Stimulated activated CD8-positive, alpha-beta memory T cell treated with anti-CD3 and anti-CD28 coated beads, Interleukin-4, amount 100 ng/mL, for 4 hours (primary cell): ENCODE results near the gene SLC25A45.
"Not testable (repeated sequence)": the region's sequence is repeated elsewhere in the genome, so short reads cannot be mapped to it uniquely, and the experiment has no call there.

Source experiments
- DNase-seq, 2 donors: peaks; one replicate each; pipeline ENCODE4 v3.0.0-alpha.2; 2020; ENCODE audit warnings: low read depth in 2 of 2, low spot score in 1 of 2

The SLC25A45 gene

DNA sequence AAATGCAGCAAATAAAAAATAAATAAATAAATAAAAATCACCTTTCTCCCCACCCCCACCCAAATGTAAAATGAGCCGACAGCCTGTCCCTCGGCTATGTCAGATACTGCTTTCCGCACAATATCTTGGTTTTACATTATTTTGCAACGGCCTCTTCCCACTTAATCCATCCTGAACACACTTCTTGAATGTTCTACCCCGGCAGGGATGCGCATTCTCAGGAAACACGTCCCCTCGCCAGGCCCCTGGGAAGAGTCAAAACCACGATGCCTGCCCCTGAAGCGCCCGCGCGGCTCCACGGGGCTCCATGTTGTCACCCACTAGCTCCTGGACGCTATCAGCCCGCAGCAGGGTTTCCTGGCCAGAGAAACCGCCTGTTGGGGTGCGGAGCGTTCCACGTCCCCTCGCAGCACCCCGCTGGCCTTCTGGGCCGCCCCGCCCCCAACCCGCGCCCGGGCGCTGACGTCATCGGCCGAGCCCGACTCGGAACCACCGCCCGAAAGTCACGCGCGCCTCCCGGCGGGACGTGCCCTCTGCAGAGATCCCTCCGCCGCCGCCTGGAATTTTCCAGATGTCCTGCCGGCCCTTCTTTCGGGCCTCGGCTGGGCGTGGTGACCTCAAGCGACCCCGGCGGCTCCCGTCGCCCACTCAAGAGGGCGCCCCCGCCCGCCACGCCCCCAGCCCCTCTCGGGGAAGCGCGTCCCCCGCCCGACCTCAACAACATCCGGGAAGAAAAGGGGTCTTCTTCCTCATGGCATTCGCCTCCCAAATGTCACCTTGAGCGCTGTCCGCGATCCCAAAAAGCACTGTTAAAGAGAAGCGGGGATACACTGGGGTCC, 39.6 kb upstream of the SLC25A45 start:
- peak; percentile 82 to 88 for DNase-seq

- DNase-seq, result peak; percentile 75 to 84
Observed at GRCh38 chr11:65420979-65421793, 38.7 kb upstream of the SLC25A45 start.

DNA sequence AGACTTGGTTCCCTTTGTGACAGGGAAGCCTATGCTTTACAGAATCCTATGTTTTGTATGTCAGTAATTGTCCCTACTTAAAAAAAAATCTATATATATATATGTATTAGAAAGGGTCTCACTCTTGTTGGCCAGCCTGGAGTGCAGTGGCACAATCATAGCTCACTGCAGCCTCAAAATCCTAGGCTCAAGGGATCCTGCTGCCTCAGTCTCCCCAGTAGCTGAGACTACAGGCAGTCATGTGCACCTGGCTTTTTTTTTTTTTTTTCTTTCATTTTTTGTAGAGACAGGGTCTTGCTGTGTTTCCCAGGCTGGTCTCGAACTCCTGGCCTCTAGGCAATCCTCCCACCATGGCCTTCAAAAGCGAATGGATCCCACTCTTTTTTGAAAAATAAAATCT, 38.1 kb upstream of the SLC25A45 start:
- no peak for DNase-seq

GRCh38 chr11:65419772-65420481, 37.5 kb upstream of the SLC25A45 start:
- DNase-seq, result peak in 1 of 2 donors; percentile 24

DNA sequence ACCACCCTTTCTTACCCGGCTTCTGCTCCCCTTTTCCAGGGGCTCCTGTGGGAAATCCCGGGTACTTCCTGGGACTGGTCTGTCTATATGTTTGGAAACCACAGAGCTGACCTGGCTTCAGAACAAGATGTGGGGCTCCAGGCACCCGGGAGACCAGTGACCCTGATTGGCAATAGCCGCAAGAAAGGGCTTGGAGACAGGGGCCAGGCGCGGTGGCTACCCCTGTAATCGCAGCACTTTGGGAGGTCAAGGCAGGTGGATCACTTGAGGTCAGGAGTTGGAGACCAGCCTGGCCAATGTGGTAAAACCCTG, 37.0 kb upstream of the SLC25A45 start:
- DNase-seq, result no peak

DNA sequence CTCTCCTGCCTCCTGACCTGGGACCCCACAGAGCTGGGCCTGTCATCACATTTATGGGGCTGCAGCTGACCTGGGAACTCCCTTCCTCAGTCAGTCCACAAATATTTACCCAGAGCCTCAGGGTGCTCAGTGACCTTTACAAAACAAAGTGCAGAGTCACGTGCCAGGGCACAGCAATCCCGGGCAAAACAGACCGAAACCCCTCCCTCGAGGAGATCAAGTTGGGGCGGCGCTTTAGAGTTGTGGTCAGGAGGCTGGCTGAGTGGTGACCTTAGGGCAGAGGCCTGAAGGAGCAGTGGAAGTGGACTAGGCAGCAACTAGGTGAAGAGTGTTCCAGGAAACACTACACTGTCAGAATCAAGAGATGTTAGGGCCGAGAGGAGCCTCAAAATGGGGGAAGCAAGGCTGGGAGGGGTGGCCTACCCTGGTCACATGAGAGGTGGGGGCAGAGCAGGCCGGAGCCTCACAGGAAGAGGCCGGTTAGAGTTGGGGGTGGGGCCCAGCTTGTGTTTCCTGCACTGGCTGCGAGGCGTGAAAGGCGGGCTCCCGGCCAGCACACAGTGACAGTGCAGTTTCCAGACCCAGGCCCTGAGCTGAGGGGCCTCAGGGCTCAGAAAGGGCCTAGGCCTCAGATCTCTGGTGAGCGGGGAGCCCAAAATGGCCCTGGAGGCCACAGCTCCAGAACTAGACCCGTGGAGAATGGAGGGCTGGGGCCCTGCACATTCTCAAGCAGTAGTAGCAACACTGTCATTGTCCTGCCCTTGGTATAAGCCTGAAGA, 36.4 kb upstream of the SLC25A45 start:
- peak; percentile 53 to 76 for DNase-seq

DNA sequence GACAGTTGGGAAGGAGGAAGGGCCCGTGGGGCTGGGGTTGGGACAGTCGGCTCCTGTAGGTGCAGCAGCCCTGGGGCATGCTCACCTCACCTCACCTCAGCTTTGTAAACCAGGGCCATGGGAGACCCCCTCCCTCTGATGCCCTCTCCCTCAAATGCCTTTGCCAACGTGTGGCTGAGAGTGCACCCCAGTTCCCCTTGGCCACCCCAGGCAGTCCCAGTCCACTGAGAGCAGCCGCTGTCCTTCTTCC, 35.9 kb upstream of the SLC25A45 start:
- DNase-seq, result no peak

DNA sequence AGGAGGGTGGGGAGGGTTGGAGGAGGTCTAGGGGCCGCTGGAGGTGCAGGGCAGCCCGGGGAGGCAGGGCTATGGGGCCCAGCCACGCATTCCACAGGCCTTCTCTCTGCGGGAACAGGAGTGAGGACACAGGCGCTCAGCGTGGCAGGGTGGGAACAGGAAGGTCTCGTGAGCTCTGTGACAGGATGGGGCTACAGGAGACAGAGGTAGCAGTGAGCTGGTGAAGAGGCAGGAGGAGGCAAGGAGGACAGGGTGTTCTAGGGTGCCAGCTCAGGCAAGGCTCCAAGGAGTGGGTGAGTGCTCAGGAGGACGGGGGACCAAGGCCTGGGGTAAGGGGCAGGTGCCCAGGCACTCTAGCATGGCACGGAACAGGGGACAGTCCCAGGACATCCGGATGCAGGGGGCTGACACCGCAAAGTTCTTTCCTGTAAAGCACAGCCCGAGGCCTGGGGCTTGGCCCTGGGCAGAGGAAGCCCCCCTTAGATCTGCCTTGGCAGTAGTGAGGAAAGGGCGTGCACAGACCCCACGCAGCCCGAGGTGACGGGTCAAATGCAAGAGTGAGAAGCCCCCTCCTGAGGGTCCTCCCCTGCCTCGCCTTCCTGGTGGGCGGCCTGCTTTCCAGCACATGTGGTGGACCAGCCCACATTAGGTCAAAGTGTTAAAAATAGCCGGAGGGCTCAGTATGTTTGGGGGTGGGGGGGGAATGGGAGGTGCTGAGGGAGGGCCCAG, 35.4 kb upstream of the SLC25A45 start:
- DNase-seq, result no peak

DNA sequence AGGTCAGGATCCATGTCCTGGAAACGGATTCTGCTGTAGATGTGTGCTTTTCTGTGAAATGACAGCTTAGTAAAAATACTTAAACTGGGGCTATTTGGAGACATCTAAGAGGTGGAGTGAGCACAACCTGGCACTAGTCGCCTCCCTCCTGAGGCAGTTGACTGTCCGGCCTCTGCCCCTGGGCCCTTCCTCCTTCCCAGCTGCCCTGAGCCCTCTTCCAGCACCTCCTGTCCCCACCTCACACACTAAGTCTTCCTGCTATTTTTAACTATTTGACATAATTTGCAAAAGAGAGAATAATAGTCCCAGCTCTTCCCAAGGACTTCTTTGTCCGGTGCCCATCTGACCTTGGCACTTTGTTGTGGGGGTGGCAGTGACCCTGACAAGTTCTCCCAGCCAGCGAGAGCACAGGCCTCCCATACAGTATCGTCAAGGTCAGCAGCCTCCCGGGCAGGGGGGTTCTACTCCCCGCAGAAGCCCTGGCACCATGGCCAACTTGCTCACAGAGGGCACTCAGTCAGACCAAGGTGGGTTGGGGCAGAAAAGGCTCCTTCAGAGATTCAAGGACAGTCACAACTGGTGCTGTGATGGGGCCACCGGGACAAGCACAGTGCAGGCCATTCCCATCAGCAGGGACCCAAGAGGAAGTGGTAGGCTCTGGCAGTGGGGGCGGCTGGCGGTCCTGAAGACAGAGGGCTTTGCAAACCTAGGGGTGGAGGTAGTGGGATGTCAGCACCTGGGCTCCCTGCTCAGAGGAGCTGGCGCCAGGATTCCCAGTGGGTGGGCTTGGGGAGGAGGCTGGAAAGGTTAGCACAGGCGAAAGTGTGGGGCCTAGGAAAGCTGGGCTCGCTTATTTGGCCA, 34.6 kb upstream of the SLC25A45 start:
- DNase-seq, result no peak

GRCh38 chr11:65416341-65416824, 33.9 kb upstream of the SLC25A45 start:
- DNase-seq, result peak; percentile 83 to 85

DNA sequence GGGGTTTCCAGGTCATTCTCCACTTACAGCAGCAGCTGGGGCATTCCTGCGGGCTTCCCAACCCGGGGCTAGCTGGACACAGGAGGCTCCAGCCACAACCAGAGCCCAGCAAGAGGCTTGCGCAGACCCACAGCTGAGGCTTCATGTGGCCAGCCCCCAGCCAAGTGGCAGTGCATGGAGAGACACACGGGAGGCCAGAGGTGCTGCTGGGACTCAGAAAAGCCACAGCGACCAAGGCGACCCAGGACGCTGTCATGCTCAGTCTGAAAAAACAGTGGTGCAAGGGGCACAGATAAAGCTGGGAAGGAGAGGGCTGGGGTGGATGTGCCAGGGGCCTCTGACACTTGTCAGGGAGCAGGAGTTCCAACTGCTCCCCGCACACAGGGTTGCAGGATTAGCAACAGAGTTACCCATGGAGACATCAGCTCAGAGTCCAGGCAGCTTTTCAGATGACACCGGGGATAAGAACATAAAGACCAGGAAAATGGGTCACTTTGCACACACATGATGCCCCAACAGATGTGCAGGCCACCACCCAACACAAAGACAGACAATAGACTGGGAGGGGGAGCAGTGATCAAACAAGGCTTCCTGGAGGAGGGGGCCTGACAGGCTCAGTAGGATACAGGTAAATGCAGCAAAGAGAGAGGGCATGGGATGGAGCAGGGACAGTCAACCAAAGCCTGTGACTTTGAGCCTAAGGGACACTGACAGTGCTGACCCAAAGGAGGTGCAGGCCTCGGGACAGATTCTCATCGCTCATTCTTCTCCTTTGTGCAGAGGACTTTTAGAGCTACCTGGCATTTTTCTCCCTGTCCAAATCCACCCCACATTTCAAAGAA, 33.3 kb upstream of the SLC25A45 start:
- DNase-seq, result no peak

DNA sequence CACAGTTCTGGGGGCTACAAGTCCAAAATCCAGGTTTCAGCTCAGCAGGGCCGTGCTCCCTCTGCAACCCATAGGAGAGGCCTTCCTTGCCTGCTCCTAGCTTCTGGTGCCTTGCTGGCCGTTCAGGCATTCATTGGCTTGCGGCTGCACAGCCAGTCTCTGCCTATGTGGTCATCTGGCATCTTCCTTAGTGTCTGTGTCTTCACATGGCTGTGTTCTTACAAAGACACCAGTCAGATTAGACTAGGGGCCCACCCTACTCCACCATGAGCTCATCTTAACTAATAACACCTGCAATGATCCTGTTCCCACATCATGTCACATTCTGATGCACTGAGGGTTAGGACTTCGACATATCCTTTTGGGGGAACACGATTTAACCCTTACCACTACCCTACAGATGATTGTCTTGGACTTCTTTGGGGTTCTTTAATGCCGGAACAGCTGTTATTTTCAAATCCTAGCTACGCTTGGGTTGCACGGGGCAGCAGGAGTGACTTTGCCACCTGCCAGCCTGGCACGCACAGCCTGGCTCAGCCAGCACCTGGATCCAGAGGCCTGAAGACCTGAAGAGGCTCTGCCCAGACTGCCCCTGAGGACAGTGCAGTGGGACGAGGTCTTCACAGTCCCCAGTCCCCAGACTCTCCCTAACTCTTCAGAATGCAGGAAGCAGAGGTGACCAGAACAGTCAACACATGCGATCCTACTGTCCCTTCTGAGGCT, 32.5 kb upstream of the SLC25A45 start:
- DNase-seq, result no peak

DNA sequence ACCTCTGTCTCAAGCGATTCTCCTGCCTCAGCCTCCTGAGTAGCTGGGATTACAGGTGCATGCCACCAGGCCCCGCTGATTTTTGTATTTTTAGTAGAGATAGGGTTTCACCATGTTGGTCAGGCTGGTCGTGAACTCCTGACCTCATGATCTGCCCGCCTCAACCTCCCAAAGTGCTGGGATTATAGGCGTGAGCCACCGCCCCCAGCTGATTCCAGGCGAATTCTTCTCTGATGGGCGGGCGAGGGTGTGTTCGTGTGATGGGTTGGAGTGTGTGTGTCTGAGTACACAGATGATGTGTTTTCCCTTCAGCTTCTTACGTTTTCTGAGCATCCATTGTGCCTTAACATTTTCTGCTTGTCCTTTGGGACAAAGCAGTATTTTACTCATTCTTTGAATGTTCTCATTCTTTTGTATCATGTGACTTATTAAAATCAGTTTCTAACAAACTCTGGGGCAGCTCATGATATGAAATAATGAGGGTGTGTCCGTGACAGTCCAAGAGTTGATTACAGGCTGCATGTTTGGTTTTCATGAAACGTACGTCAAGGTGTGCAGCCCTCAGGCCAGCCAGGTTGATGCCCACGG, 30.7 kb upstream of the SLC25A45 start:
- DNase-seq, result not testable (repeated sequence)

GRCh38 chr11:65412271-65413076, 30.0 kb upstream of the SLC25A45 start:
- DNase-seq, result no peak

DNA sequence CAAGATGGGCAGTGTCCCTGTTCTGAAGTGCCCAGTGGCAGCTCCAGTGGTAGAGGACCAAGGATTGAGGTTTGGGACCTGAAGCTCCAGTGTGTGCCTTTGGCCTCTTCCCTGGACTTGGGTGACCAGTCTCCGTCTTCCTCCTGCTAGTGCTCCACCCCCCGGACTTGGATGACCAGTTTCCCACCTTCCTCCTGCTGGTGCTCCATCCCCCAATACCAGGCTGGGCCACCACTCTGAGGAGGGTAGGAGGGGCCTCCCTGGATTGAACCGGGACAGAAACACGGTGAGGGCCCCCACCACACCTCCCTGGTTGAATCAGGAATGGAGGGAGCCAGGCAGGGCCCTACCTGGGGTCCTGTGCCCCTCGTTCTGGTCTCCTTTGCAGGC, 29.2 kb upstream of the SLC25A45 start:
- no peak for DNase-seq

DNA sequence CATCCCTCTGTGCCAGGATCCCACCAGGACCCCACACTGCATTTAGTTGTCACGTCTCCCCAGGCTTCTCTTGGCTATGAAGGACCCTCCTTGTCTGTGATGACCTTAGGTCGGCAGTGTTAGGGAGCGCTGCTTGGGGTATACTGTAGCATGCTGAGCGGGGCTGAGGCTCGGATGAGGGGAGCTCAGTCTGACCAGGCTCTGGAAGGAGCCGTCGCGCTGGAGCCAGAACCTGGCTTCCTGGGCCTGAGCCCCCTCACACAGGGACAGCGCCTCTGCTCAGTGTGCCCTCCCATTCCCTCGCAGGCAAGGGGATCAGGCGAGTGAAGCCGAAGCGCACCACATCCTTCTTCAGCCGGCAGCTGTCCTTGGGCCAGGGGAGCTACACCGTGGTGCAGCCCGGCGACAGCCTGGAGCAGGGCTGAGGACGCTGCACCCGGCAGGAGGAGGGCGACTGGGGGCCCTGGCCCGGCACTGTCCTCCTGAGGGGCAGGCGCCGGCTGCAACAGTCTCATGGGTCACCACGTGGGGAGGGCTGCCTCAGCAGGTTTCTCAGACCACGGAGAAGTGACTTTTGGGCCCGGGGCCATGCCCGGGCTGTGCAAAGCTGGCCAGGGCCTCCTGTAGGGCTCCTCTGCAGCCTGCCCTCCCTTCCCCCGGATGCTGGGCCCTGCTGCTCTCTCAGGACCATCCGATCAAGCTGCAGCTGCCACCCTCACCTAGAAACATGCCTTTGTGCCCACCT, 28.7 kb upstream of the SLC25A45 start:
- DNase-seq, result no peak
